Activated CD4-positive, alpha-beta T cell treated with anti-CD3 and anti-CD28 coated beads for 36 hours (primary cell): ENCODE measurements around the gene PIGO. TPM values are rescaled to one million over a fixed set of nuclear protein-coding genes. Genes with fewer than 3 reads are reported as not detected.
A peak's percentile ranks its signal among the peaks of the same experiment; 100 is the strongest.

Experiments used
- ATAC-seq: fragments of 200-7000 bp; cut with Tn5 transposase; one replicate; pipeline ENCODE4 v1.10.0; 2021; ENCODE audit warnings: mild to moderate bottlenecking, moderate library complexity
- CTCF ChIA-PET: fragments of 350-600 bp; sonication (Branson Sonifier 250); formaldehyde crosslinking; loops from one replicate; lab custom pipeline; 2021; ENCODE audit warnings: antibody characterized with exemption; lab: Charles Lee
- POLR2A ChIA-PET: fragments of 350-600 bp; sonication (Branson Sonifier 250); formaldehyde crosslinking; loops from one replicate; lab custom pipeline; 2021; ENCODE audit warnings: antibody characterized with exemption, inconsistent platforms; lab: Charles Lee
- DNase-seq: peaks from one replicate; pipeline ENCODE4 v3.0.0-alpha.2; 2020
- H3K27ac Mint-ChIP-seq: one replicate; pipeline ENCODE4 v1.8.0; 2021; ENCODE audit warnings: mixed read lengths
- H3K27me3 Mint-ChIP-seq: one replicate; pipeline ENCODE4 v1.8.0; 2021; ENCODE audit warnings: mixed read lengths
- H3K36me3 Mint-ChIP-seq: one replicate; pipeline ENCODE4 v1.8.0; 2021; ENCODE audit warnings: low read depth, mixed read lengths
- H3K4me1 Mint-ChIP-seq: one replicate; pipeline ENCODE4 v1.8.0; 2021; ENCODE audit warnings: mixed read lengths
- H3K4me3 Mint-ChIP-seq: one replicate; pipeline ENCODE4 v1.8.0; 2021; ENCODE audit warnings: mild to moderate bottlenecking, moderate library complexity, mixed read lengths
- H3K9me3 Mint-ChIP-seq: one replicate; pipeline ENCODE4 v1.8.0; 2021; ENCODE audit warnings: low read depth, mixed read lengths
- intact Hi-C, 2 experiments: fragments of 100-400 bp; cut with DNase I in 1 of 2; cut with micrococcal nuclease in 1 of 2; formaldehyde crosslinking; loops; one replicate each; pipeline versions ENCODE4 v1.14.2 to v1.15.1; 2022 to 2024; cut with DNase I, micrococcal nuclease
- total RNA-seq, 2 experiments: library from RNA; stranded (reverse); gene quantifications; one replicate each; pipeline ENCODE4 v1.2.3, GENCODE V29; 2021

Gene PIGO
- total RNA-seq, 2 experiments from 2014 or later: 21.0 to 27.2 TPM

DNA sequence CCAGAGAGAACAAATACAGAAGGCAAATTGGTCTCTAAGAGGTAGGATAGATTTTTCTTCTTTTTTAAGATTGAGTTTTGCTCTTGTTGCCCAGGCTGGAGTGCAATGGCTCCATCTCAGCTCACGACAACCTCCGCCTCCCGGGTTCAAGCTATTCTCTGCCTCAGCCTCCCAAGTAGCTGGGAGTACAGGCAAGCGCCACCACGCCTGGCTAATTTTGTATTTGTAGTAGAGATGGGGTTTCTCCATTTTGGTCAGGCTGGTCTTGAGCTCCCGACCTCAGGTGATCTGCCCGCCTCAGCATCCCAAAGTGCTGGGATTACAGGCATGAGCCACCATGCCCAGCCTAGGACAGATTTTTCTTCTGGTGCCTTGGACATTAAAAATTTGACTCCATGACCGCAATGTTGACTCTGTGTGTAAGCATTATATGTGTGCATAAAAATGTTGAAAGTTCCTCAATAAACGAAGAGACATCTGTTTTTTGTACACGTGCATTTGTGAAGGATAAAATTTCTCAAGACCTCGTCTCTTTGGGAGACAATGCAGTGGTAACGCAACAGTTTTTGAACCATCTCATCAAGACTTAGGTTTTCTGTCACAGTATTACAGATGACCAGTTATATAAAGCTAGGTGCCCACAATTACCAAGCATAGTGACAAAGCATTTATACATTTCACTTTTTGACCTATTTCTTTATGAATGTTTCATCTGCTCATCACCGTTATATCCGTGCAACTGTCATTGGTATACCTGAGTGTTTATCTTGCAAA lies 41.3 kb downstream of the PIGO start:
- intact Hi-C loops: loop anchor here in 1 of 2 experiments (2.0 kb wide), 1 partner anchor 36 kb away; no protein-coding TSS in a partner anchor
- Mint-ChIP-seq H3K27ac (peak overlapping the region; percentile 0), H3K27me3 (no peaks in the 10 kb centered on the region), H3K9me3 (no peaks in the 10 kb centered on the region), H3K4me1 (no peaks in the 10 kb centered on the region), H3K4me3 (no peak overlapping the region), H3K36me3 (peaks cover 65% of the 10 kb centered on the region)
- ATAC-seq (no peak), DNase-seq (no peak)
- POLR2A ChIA-PET: interaction anchor here (0.6 kb wide), 1 partner anchor 93 kb away, joined by 4 read pairs; no protein-coding TSS in a partner anchor
- CTCF ChIA-PET: interaction anchor here (1.4 kb wide), 1 partner anchor 155 kb away, joined by 7 read pairs; no protein-coding TSS in a partner anchor

DNA sequence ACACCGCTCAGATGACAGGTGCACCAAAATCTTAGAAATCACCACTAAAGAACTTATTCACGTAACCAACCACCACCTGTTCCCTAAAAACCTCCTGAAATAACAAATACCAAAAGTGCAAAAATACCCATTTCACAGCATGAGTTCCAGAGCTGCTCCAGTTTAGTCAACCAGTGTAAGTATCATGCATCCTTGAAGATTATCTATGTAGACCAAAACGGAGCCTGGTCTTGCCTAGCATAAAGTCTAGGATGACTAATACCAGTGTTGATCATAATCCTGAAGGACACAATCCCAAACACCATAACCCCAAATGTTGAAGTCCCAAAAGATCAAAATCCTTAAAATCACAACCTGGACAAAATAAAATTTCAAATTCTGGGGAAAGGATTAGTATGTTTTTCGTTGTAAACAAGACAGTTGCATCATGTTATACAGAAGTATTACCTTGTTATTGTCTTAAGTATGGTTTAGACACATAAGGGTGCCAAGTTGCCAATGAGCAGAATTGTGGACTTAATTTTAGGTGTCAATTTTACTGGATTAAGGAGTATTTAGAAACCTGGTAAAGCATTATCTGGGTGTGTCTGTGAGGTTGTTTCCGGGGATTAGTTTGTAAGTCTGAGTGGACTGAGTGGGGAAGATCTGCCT lies 42.1 kb downstream of the PIGO start:
- no peak for ATAC-seq
- Mint-ChIP-seq H3K27me3 (no peaks in the 10 kb centered on the region), H3K27ac (peak overlapping the region; percentile 0), H3K9me3 (no peaks in the 10 kb centered on the region), H3K36me3 (peaks cover 61% of the 10 kb centered on the region), H3K4me3 (no peak overlapping the region), H3K4me1 (no peaks in the 10 kb centered on the region)
- DNase-seq: no peak
- intact Hi-C loops: loop anchor here in 1 of 2 experiments (2.0 kb wide), 1 partner anchor 36 kb away; no protein-coding TSS in a partner anchor
- ChIA-PET CTCF (interaction anchor here (1.3 to 4.0 kb wide), 3 partner anchors 9 to 154 kb away, joined by 3 to 23 read pairs (median 7); partner anchors contain the start of gene FANCG), POLR2A (no interaction called here)

DNA sequence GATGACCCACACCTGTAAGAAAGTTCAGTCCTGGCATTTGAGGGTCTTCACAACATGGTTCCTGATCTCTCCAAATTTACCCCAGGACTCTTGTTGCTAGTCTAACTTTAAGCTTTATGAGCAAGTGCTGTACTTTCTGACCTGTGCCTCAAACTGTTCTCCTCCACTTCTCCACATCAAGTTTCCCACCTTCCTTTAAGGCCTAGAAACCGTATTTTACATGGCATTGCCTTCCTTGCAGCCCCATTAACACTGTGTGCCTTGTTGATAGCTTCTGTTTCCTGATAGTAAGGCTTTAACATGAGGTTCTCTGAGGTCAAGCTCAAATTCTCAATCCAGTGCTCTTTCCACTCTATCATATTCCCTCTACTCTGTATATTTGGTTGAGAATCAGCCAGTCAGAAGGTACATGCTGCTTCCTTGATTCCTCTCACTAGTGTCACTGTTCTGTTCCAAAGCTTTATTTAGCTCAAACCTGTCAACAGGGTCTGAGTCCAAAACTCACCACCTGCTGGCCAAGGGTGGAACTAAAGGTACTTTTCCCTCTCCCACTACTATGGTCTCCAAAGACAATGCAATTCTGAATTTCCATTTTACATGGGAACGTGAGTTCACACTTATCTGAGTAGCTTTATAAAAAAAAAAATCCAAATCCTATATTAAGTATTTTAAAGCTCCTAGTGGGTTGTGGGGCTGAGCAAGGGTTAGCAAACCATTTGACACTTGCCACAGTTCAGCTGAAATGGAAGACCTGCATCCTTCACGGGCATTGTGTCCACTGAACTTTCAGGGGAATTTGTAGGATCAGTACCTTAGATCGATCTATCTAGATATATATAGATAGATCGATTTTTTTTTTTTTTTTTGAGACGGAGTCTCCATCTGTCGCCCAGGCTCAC lies 45.1 kb downstream of the PIGO start:
- H3K9me3 Mint-ChIP-seq: no peaks in the 10 kb centered on the region
- CTCF ChIA-PET: interaction anchor here (0.6 to 4.0 kb wide), 53 partner anchors 8 to 736 kb away, joined by 3 to 67 read pairs (median 5); partner anchors contain the start of genes DNAJB5, PIGO and VCP
- ATAC-seq (peak; percentile 87), DNase-seq (peak; percentile 76)
- H3K4me3 Mint-ChIP-seq: no peak overlapping the region
- H3K4me1 Mint-ChIP-seq: no peaks in the 10 kb centered on the region
- H3K27ac Mint-ChIP-seq: peak overlapping the region; percentile 15
- intact Hi-C loops: loop anchor here (1.0 kb wide), 2 partner anchors 152 to 290 kb away; no protein-coding TSS in a partner anchor
- no peaks in the 10 kb centered on the region for H3K27me3 Mint-ChIP-seq
- POLR2A ChIA-PET: interaction anchor here (0.6 to 1.3 kb wide), 8 partner anchors 21 to 498 kb away, joined by 3 to 4 read pairs (median 4); partner anchors contain the start of gene VCP
- peaks cover 45% of the 10 kb centered on the region for H3K36me3 Mint-ChIP-seq

DNA sequence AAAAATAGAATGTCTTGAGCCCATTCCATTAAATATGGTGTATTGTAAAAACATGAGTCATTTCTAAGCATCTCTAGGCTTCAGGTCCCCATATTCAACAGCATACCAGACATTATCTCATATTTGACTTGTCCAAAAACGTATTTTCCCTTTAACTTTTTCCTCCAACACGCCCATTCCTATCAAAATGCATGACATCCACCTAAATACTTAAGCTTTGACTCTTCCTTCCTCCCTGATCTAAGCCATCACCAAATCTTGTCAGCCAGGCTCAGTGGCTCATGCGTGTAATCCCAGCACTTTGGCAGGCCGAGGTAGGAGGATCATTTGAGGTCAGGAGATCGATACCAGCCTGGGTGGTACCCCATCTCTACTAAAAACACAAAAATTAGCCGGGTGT lies 47.9 kb downstream of the PIGO start:
- peaks cover 27% of the 10 kb centered on the region for H3K36me3 Mint-ChIP-seq
- intact Hi-C loops: no loop called here
- ATAC-seq (no peak), DNase-seq (no peak)
- H3K27ac Mint-ChIP-seq: no peak overlapping the region
- no peaks in the 10 kb centered on the region for H3K4me1 Mint-ChIP-seq
- no peaks in the 10 kb centered on the region for H3K9me3 Mint-ChIP-seq
- CTCF ChIA-PET: interaction anchor here (3.7 kb wide), 1 partner anchor 149 kb away, joined by 67 read pairs; no protein-coding TSS in a partner anchor
- POLR2A ChIA-PET: no interaction called here
- no peak overlapping the region for H3K4me3 Mint-ChIP-seq
- no peaks in the 10 kb centered on the region for H3K27me3 Mint-ChIP-seq

DNA sequence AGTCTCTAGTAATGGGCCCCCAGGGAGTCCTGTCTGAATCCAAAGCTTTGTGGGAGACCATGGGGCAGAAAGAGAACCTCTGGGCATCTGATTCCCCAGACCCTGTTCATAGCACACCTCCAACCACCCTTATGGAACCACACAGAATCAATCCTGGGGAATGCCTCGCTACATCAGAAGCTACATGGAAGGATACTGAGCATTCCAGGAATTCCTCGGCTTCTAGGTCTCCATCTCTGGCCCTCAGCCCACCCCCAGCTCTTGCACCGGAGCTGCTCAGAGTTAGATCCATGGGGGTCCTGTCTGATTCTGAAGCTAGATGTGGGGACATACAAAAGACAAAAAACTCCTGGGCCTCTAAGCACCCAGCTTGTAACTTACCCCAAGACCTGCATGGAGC lies 52.3 kb downstream of the PIGO start:
- ChIA-PET POLR2A (no interaction called here), CTCF (interaction anchor here (1.2 to 2.0 kb wide), 2 partner anchors 8 to 145 kb away, joined by 5 to 7 read pairs; no protein-coding TSS in a partner anchor)
- Mint-ChIP-seq H3K9me3 (no peaks in the 10 kb centered on the region), H3K4me3 (no peak overlapping the region), H3K4me1 (no peaks in the 10 kb centered on the region), H3K27ac (no peak overlapping the region), H3K27me3 (no peaks in the 10 kb centered on the region), H3K36me3 (peaks cover 16% of the 10 kb centered on the region)
- intact Hi-C loops: no loop called here
- ATAC-seq (no peak), DNase-seq (no peak)

DNA sequence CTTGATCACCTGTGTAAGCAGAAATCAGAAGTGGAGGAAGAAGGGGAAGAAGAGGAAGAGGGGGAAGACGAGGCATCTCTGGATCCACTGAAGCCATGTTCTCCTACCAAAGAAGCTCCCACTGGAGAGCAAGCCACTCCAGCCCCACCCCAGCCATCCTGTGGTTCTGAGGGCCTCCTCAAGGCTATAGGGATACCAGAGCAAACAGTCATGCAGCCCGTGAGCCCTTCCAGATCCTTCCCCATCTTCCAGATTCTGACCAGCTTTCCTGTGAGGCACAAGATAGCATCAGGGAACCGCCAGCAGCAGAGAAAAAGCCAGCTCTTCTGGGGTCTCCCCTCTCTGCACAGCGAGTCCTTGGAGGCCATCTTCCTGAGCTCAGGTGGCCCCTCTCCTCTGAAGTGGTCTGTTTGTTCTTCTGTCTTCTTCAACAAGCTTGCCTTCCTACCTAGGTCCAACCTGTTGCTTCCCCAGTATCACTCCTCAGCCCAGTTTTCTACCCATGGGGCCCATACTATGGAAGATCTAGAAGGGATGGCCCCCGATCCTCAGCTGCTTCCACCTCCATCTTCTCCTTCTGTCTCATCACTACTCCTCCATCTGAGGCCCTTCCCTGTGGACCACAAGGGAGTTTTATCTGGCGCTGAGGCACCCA lies 53.4 kb downstream of the PIGO start:
- Mint-ChIP-seq H3K9me3 (no peaks in the 10 kb centered on the region), H3K4me3 (no peak overlapping the region), H3K27ac (no peak overlapping the region), H3K4me1 (no peaks in the 10 kb centered on the region), H3K27me3 (no peaks in the 10 kb centered on the region), H3K36me3 (peaks cover 9% of the 10 kb centered on the region)
- ChIA-PET CTCF (interaction anchor here (0.6 to 2.0 kb wide), 5 partner anchors 9 to 1603 kb away, joined by 3 to 7 read pairs (median 5); no protein-coding TSS in a partner anchor), POLR2A (interaction anchor here (0.6 kb wide), 1 partner anchor 104 kb away, joined by 4 read pairs; no protein-coding TSS in a partner anchor)
- intact Hi-C loops: no loop called here
- no peak for DNase-seq
- no peak for ATAC-seq

DNA sequence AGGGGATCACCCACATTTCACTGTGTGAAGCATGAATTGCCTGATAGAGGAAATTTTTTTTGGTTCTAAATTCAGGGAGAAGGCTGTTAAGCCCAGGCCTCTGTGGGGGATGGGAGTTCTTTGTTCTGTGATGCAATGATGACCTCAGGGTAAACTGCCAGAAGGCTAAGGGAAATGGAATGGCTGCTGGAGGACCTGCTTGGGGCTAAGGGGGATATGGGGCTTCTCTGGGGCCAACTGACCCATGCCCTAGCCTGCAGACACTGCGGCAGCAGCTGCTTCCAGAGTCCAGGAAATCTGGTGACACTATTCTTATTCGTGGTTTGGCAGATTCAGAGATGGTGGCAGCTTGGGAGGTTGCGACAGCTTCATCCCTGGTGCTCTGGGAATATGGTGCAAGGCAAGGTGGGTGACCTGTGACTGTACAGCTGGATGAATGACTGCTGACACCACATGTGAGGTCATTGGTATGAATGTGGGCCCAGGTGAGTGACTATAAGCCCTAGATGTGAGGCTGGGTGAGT lies 54.2 kb downstream of the PIGO start:
- CTCF ChIA-PET: interaction anchor here (0.8 to 2.8 kb wide), 4 partner anchors 10 to 1602 kb away, joined by 3 to 15 read pairs (median 5); no protein-coding TSS in a partner anchor
- H3K9me3 Mint-ChIP-seq: no peaks in the 10 kb centered on the region

More for the DNA sequence above, 54.2 kb downstream of the PIGO start:
- Mint-ChIP-seq H3K4me1 (no peaks in the 10 kb centered on the region), H3K27ac (no peak overlapping the region), H3K27me3 (no peaks in the 10 kb centered on the region), H3K36me3 (peaks cover 9% of the 10 kb centered on the region), H3K4me3 (no peak overlapping the region)
- POLR2A ChIA-PET: no interaction called here
- DNase-seq (no peak), ATAC-seq (no peak)
- intact Hi-C loops: no loop called here

Other genes with a start within 250 kb of the PIGO start
- under 1 TPM; 0.09 to 0.18 TPM for gene PHF24, start 138.3 kb downstream of the PIGO start, total RNA-seq
- gene DNAJB5, start 106.8 kb downstream of the PIGO start, total RNA-seq: 10 to 100 TPM; 10.3 to 11.3 TPM
- 100 to 1,000 TPM; 261 to 268 TPM for gene VCP, start 24.0 kb downstream of the PIGO start, total RNA-seq
- gene FANCG, start 16.6 kb downstream of the PIGO start, total RNA-seq: 10 to 100 TPM; 92.8 to 93.4 TPM
- gene STOML2, start 6.5 kb upstream of the PIGO start, total RNA-seq: 100 to 1,000 TPM; 169 to 201 TPM
- gene ATOSB, start 19.3 kb upstream of the PIGO start, total RNA-seq: 1 to 10 TPM; 5.7 to 6.4 TPM
- gene UNC13B, start 65.4 kb upstream of the PIGO start, total RNA-seq: 1 to 10 TPM; 2.7 to 4.0 TPM